IMR-90 (cell line): ENCODE results near the gene AIF1. TPM values are rescaled to one million over a fixed set of nuclear protein-coding genes. Genes with fewer than 3 reads are reported as not detected.

Experiments used
- ATAC-seq: fragments of 200-7000 bp; cut with Tn5 transposase; 2 replicates; pipeline ENCODE4 v1.9.1; 2020; ENCODE audit warnings: low read depth, mild to moderate bottlenecking, moderate library complexity
- BruUV-seq: library from RNA; stranded (reverse); fragments of 400-500 nt; replicated peaks from 2 replicates; lab custom pipeline; 2021; lab: Mats Ljungman, UMichigan
- CTCF ChIA-PET: fragments of 300-600 bp; formaldehyde crosslinking; extraction: SDS; loops from one replicate; lab custom pipeline; 2021; ENCODE audit warnings: antibody characterized with exemption; lab: Yijun Ruan, JAX
- POLR2A ChIA-PET: fragments of 300-600 bp; sonication (Branson Sonifier 250); formaldehyde crosslinking; loops from one replicate; lab custom pipeline; 2022; ENCODE audit warnings: antibody characterized with exemption; ENCODE audit not compliant: unreplicated experiment; lab: Charles Lee
- DNase-seq: peaks from one replicate; pipeline ENCODE4 v3.0.0; 2013
- H2AFZ ChIP-seq: replicated peaks from 2 replicates; pipeline ENCODE3; 2013; ENCODE audit warnings: low read length, mild to moderate bottlenecking; ENCODE audit not compliant: poor library complexity
- H2AK5ac ChIP-seq: 2 replicates; pipeline ENCODE4 v1.6.1; 2013; ENCODE audit warnings: low read depth, low read length, inconsistent platforms
- H2AK9ac ChIP-seq: replicated peaks from 2 replicates; pipeline ENCODE3; 2013; ENCODE audit warnings: mild to moderate bottlenecking, low read depth, low read length, moderate library complexity; ENCODE audit not compliant: poor library complexity
- H2BK120ac ChIP-seq: 2 replicates; pipeline ENCODE4 v1.6.1; 2013; ENCODE audit warnings: low read depth, low read length, inconsistent platforms
- H2BK15ac ChIP-seq: 3 replicates; pipeline ENCODE4 v1.6.1; 2013; ENCODE audit warnings: low read depth, low read length, inconsistent platforms
- H2BK20ac ChIP-seq: 2 replicates; pipeline ENCODE4 v1.6.1; 2013; ENCODE audit warnings: low read depth, mild to moderate bottlenecking, inconsistent platforms, low read length, moderate library complexity
- H2BK5ac ChIP-seq: 2 replicates; pipeline ENCODE4 v1.6.1; 2013; ENCODE audit warnings: mild to moderate bottlenecking, low read depth, low read length, inconsistent platforms; ENCODE audit not compliant: poor library complexity, severe bottlenecking
- H3K14ac ChIP-seq: replicated peaks from 2 replicates; pipeline ENCODE4 v1.6.1; 2013; ENCODE audit warnings: low read depth, low read length, inconsistent platforms
- H3K18ac ChIP-seq: 2 replicates; pipeline ENCODE4 v1.6.1; 2013; ENCODE audit warnings: low read depth, low read length, control low read depth
- H3K23ac ChIP-seq: 2 replicates; pipeline ENCODE4 v1.6.1; 2013; ENCODE audit warnings: low read depth, low read length, inconsistent platforms
- H3K27ac ChIP-seq: 2 replicates; pipeline ENCODE4 v1.5.1; 2013; ENCODE audit warnings: mild to moderate bottlenecking, control low read depth, low read length; ENCODE audit not compliant: insufficient read depth
- H3K27me3 ChIP-seq: 2 replicates; pipeline ENCODE4 v1.6.1; 2013; ENCODE audit warnings: low read length; ENCODE audit not compliant: control insufficient read depth, insufficient read depth
- H3K36me3 ChIP-seq: 2 replicates; pipeline ENCODE4 v1.6.1; 2013; ENCODE audit warnings: low read length, mixed read lengths; ENCODE audit not compliant: control insufficient read depth, insufficient read depth
- H3K4ac ChIP-seq: 2 replicates; pipeline ENCODE4 v1.6.1; 2013; ENCODE audit warnings: low read depth, low read length, inconsistent platforms
- H3K4me1 ChIP-seq: 2 replicates; pipeline ENCODE4 v1.6.1; 2013; ENCODE audit warnings: low read length, mixed read lengths; ENCODE audit not compliant: control insufficient read depth, insufficient read depth
- H3K4me2 ChIP-seq: 2 replicates; pipeline ENCODE4 v1.6.1; 2013; ENCODE audit warnings: low read depth, mild to moderate bottlenecking, control low read depth, low read length, moderate library complexity
- H3K4me3 ChIP-seq: 2 replicates; pipeline ENCODE4 v1.5.1; 2013; ENCODE audit warnings: low read depth, mild to moderate bottlenecking, control low read depth, low read length, moderate library complexity; ENCODE audit not compliant: insufficient read depth
- H3K56ac ChIP-seq: 2 replicates; pipeline ENCODE4 v1.6.1; 2013; ENCODE audit warnings: low read length, inconsistent platforms; ENCODE audit not compliant: insufficient read depth; ENCODE audit errors: extremely low read depth
- H3K79me1 ChIP-seq, 2 experiments: 2 replicates each; pipeline ENCODE4 v1.6.1; 2013; ENCODE audit warnings: low read length in 2 of 2, inconsistent platforms in 1 of 2, low read depth in 1 of 2
- H3K9ac ChIP-seq: 2 replicates; pipeline ENCODE4 v1.6.1; 2013; ENCODE audit warnings: low read depth, low read length, control low read depth
- H3K9me1 ChIP-seq: 2 replicates; pipeline ENCODE4 v1.6.1; 2013; ENCODE audit warnings: low read length, inconsistent platforms; ENCODE audit not compliant: insufficient read depth
- H3K9me3 ChIP-seq: 2 replicates; pipeline ENCODE4 v1.6.1; 2013; ENCODE audit warnings: low read length; ENCODE audit not compliant: control insufficient read depth, insufficient read depth
- H4K20me1 ChIP-seq: 2 replicates; pipeline ENCODE4 v1.6.1; 2013; ENCODE audit warnings: low read length, inconsistent platforms; ENCODE audit not compliant: insufficient read depth
- H4K5ac ChIP-seq: 2 replicates; pipeline ENCODE4 v1.6.1; 2013; ENCODE audit warnings: mild to moderate bottlenecking, low read depth, low read length, control low read depth
- H4K8ac ChIP-seq, 2 experiments: 2 replicates each; pipeline ENCODE4 v1.6.1; 2013; ENCODE audit warnings: low read depth in 2 of 2, low read length in 2 of 2, control low read depth in 1 of 2, inconsistent platforms in 1 of 2
- H4K91ac ChIP-seq: 2 replicates; pipeline ENCODE4 v1.6.1; 2013; ENCODE audit warnings: low read depth, low read length, inconsistent platforms; ENCODE audit not compliant: insufficient read depth
- BHLHE40 ChIP-seq: fragments of 150-350 bp; IDR thresholded peaks from 2 replicates; pipeline ENCODE4 v1.6.1; 2016; ENCODE audit warnings: mild to moderate bottlenecking, low read depth, low read length
- MAZ ChIP-seq: IDR thresholded peaks from 2 replicates; pipeline ENCODE4 v1.6.1; 2012; ENCODE audit warnings: low read depth, mild to moderate bottlenecking, low read length, improper control_type of control experiment, moderate library complexity, borderline replicate concordance
- RFX5 ChIP-seq: IDR thresholded peaks from 2 replicates; pipeline ENCODE4 v1.8.0; 2012; ENCODE audit warnings: low read depth, mild to moderate bottlenecking, low read length, moderate library complexity
- WGBS, 2 experiments: methylation state at CpG; one replicate each; pipeline versions ENCODE4 v1.1.5 to v1.1.7; 2013; ENCODE audit warnings: missing lambda C conversion rate in 2 of 2; ENCODE audit not compliant: insufficient read length in 1 of 2; ENCODE audit errors: extremely low coverage in 2 of 2; 5-methylcytosine and 5-hydroxymethylcytosine counted together
- dilution Hi-C: fragments of 300-500 bp; cut with HindIII; formaldehyde crosslinking; loops from one replicate; pipeline ENCODE4 v1.14.3; 2018; ENCODE audit warnings: low sequenced_read_pairs; ENCODE audit not compliant: unreplicated experiment
- in situ Hi-C: fragments of 300-500 bp; cut with MboI; formaldehyde crosslinking; loops from 3 replicates; pipeline ENCODE4 v1.14.3; 2019; ENCODE audit warnings: low sequenced_read_pairs, inconsistent platforms, mixed read lengths
- intact Hi-C: fragments of 100-400 bp; cut with micrococcal nuclease; formaldehyde crosslinking; loops from 2 replicates; pipeline ENCODE4 v1.10.0; 2022
- polyA plus RNA-seq, 3 experiments: library from polyadenylated mRNA; depleted of rRNA; stranded (reverse); fragments of >200 nt; gene quantifications; 2 replicates each; pipeline ENCODE4 v1.2.3, GENCODE V29; 2012; ENCODE audit warnings: low replicate concordance in 1 of 3
- total RNA-seq: library from RNA; depleted of rRNA; stranded (reverse); fragments of >200 nt; gene quantifications from 2 replicates; pipeline ENCODE4 v1.2.3, GENCODE V29; 2012

AIF1 gene
- total and polyA plus RNA-seq, 2 of the 4 experiments (the other 2 are of a cell fraction), result not detected

- H4K91ac ChIP-seq, result no peak overlapping the region
- WGBS, 2 experiments, result no CpG with 5 or more reads among the region's 3 CpGs
- H3K18ac ChIP-seq, result no peak overlapping the region
- H2BK20ac ChIP-seq, result no peak overlapping the region
- CTCF ChIA-PET, result interaction anchor here (1.1 to 1.2 kb wide), 2 partner anchors 26 to 31 kb away, joined by 3 read pairs; partner anchors contain the start of gene ATP6V1G2
- no peak overlapping the region for H3K9ac ChIP-seq
- H3K36me3 ChIP-seq, result no peaks in the 10 kb centered on the region
- H3K27ac ChIP-seq, result no peak overlapping the region
- H2AK5ac ChIP-seq, result no peak overlapping the region
- no peak overlapping the region for H2AFZ ChIP-seq
- in situ Hi-C loops (no loop called here), intact Hi-C loops (no loop called here), dilution Hi-C loops (no loop called here)
- no peaks in the 10 kb centered on the region for H3K9me3 ChIP-seq
- no peak for ATAC-seq
- no peak overlapping the region for H3K4me3 ChIP-seq
- H2BK120ac ChIP-seq, result no peak overlapping the region
- POLR2A ChIA-PET, result no interaction called here
- DNase-seq, result no peak
- H4K8ac ChIP-seq, result no peak overlapping the region
- no peak overlapping the region for H4K5ac ChIP-seq
- H3K79me1 ChIP-seq, result no peaks in the 10 kb centered on the region
- no peak overlapping the region for H3K56ac ChIP-seq
- H3K23ac ChIP-seq, result no peak overlapping the region
- peaks cover 4% of the 10 kb centered on the region; the same call in 1 of the 2 replicates for H3K4me1 ChIP-seq
- no peaks in the 10 kb centered on the region for H4K20me1 ChIP-seq
- no TSS peak for BruUV-seq
- H2BK5ac ChIP-seq, result no peak overlapping the region
- no peak overlapping the region for H3K14ac ChIP-seq
- no peak overlapping the region for H2BK15ac ChIP-seq
- TF ChIP-seq BHLHE40, result no peak
- no peak for TF ChIP-seq MAZ
- no peak for TF ChIP-seq RFX5
- H2AK9ac ChIP-seq, result no peak overlapping the region
- no peak overlapping the region for H3K4ac ChIP-seq
- H3K9me1 ChIP-seq, result no peaks in the 10 kb centered on the region; the same call in 1 of the 2 replicates
- no peak overlapping the region for H3K4me2 ChIP-seq
- H3K27me3 ChIP-seq, result peaks cover 25% of the 10 kb centered on the region
These were observed 37.5 kb upstream of the AIF1 start for GRCh38 chr6:31577579-31577966.
